ENCODE data around the gene CD52. TPM values are rescaled to one million over a fixed set of nuclear protein-coding genes. Genes with fewer than 3 reads are reported as not detected.

The CD52 gene
- total and polyA plus RNA-seq, 2 of the 4 experiments (the other 2 are of a cell fraction) = 1.6 TPM; not detected in 1

GRCh38 chr1:26296340-26297056 lies 21.3 kb upstream of the CD52 start:
- ChIA-PET POLR2A (ENCODE audit: unreplicated experiment) (no interaction called here), CTCF (interaction anchor here (0.6 kb wide), 1 partner anchor 23 kb away, joined by 3 read pairs; no protein-coding TSS in a partner anchor)
- H3K23ac ChIP-seq (ENCODE audit: low read depth, low read length) = no peak overlapping the region
- H3K9ac ChIP-seq (ENCODE audit: low read depth, low read length) = no peak overlapping the region
- DNase-seq = no peak
- H3K9me1 ChIP-seq (ENCODE audit: insufficient read depth, low read length) = peaks cover 13% of the 10 kb centered on the region
- WGBS, 2 experiments (ENCODE audit: extremely low coverage in 2 of 2, insufficient read length in 1 of 2) = 82% methylated on average over 7 of the region's 16 CpGs; no CpG with 5 or more reads in 1 of the 2 experiments
- intact Hi-C loops (cut with micrococcal nuclease) (no loop called here), dilution Hi-C loops (cut with HindIII; ENCODE audit: low sequenced_read_pairs, unreplicated experiment) (no loop called here), in situ Hi-C loops (cut with MboI; ENCODE audit: low sequenced_read_pairs) (no loop called here)
- ATAC-seq (ENCODE audit: low read depth) = no peak
- no peak overlapping the region for H4K5ac ChIP-seq (ENCODE audit: low read depth, low read length)
- H2BK15ac ChIP-seq (ENCODE audit: low read depth, low read length) = no peak overlapping the region
- H3K14ac ChIP-seq (replicated peaks; ENCODE audit: low read depth, low read length) = no peak overlapping the region
- H3K27me3 ChIP-seq (ENCODE audit: control insufficient read depth, insufficient read depth, low read length) = no peaks in the 10 kb centered on the region
- no peak overlapping the region for H4K91ac ChIP-seq (ENCODE audit: insufficient read depth, low read depth, low read length)
- no peak overlapping the region; the same call in 1 of the 2 replicates for H2AK5ac ChIP-seq (ENCODE audit: low read depth, low read length)
- BruUV-seq (replicated peaks) = no TSS peak
- peaks cover under 1 to 20% of the 10 kb centered on the region in 2 experiments; a peak in 3 of 4 replicates for H3K79me1 ChIP-seq (ENCODE audit: low read depth in 1 of 2, low read length in 2 of 2)
- no peak overlapping the region for H2BK120ac ChIP-seq (ENCODE audit: low read depth, low read length)
- H3K4me2 ChIP-seq (ENCODE audit: low read depth, low read length) = no peak overlapping the region
- H2AFZ ChIP-seq (replicated peaks; ENCODE audit: low read length, poor library complexity) = no peak overlapping the region
- TF ChIP-seq CEBPB (IDR thresholded peaks at IDR 0.05; ENCODE audit: low read depth, low read length) = no peak
- no peak for TF ChIP-seq CHD1 (IDR thresholded peaks at IDR 0.05; ENCODE audit: low read depth, low read length)
- no peak for TF ChIP-seq MAZ (IDR thresholded peaks at IDR 0.05; ENCODE audit: borderline replicate concordance, low read depth, low read length)
- TF ChIP-seq MAFK (IDR thresholded peaks at IDR 0.05; ENCODE audit: low read depth, low read length) = no peak
- TF ChIP-seq USF2 (IDR thresholded peaks at IDR 0.05; ENCODE audit: low read depth, low read length) = no peak
- no peak for TF ChIP-seq MXI1 (IDR thresholded peaks at IDR 0.05; ENCODE audit: borderline replicate concordance, low read depth, low read length)
- no peak for TF ChIP-seq RFX5 (IDR thresholded peaks at IDR 0.05; ENCODE audit: low read depth, low read length)
- TF ChIP-seq FOS (IDR thresholded peaks at IDR 0.05; ENCODE audit: low read depth, low read length) = no peak
- TF ChIP-seq NFE2L2 (IDR thresholded peaks at IDR 0.05; ENCODE audit: low read depth, low read length) = no peak
- TF ChIP-seq CTCF (conservative IDR thresholded peaks at IDR 0.05; ENCODE audit: low read depth, low read length) = no peak
- TF ChIP-seq RAD21 (IDR thresholded peaks at IDR 0.05; ENCODE audit: low read length) = no peak
- no peak for TF ChIP-seq POLR2A (IDR thresholded peaks at IDR 0.05; ENCODE audit: low read depth, low read length)
- no peak for TF ChIP-seq RCOR1 (IDR thresholded peaks at IDR 0.05; ENCODE audit: insufficient replicate concordance, low read length)
- TF ChIP-seq ELK1 (IDR thresholded peaks at IDR 0.05; ENCODE audit: borderline replicate concordance, low read depth, low read length) = no peak
- TF ChIP-seq SMC3 (IDR thresholded peaks at IDR 0.05; ENCODE audit: low read depth, low read length) = no peak
- no peak for TF ChIP-seq BHLHE40 (IDR thresholded peaks at IDR 0.05; ENCODE audit: low read depth, low read length)
- H3K36me3 ChIP-seq (ENCODE audit: control insufficient read depth, insufficient read depth, low read length) = no peaks in the 10 kb centered on the region; the same call in 1 of the 2 replicates
- no peaks in the 10 kb centered on the region for H3K9me3 ChIP-seq (ENCODE audit: control insufficient read depth, insufficient read depth, low read length)
- H3K4me3 ChIP-seq (ENCODE audit: insufficient read depth, low read depth, low read length) = no peak overlapping the region
- H3K27ac ChIP-seq (ENCODE audit: insufficient read depth, low read length) = no peak overlapping the region
- H3K4ac ChIP-seq (ENCODE audit: low read depth, low read length) = no peak overlapping the region
- no peak overlapping the region for H4K8ac ChIP-seq (ENCODE audit: low read depth in 2 of 2, low read length in 2 of 2)
- H4K20me1 ChIP-seq (ENCODE audit: insufficient read depth, low read length) = no peaks in the 10 kb centered on the region
- H2AK9ac ChIP-seq (replicated peaks; ENCODE audit: low read depth, low read length, poor library complexity) = no peak overlapping the region
- H3K4me1 ChIP-seq (ENCODE audit: control insufficient read depth, insufficient read depth, low read length) = peaks cover 6% of the 10 kb centered on the region
- H3K18ac ChIP-seq (ENCODE audit: low read depth, low read length) = no peak overlapping the region
- no peak overlapping the region for H3K56ac ChIP-seq (ENCODE audit: extremely low read depth, insufficient read depth, low read length)
- no peak overlapping the region for H2BK5ac ChIP-seq (ENCODE audit: low read depth, low read length, poor library complexity, severe bottlenecking)
- H2BK20ac ChIP-seq (ENCODE audit: low read depth, low read length) = no peak overlapping the region
